Activated CD4-positive, alpha-beta T cell treated with anti-CD3 and anti-CD28 coated beads for 24 hours (primary cell): ENCODE measurements around the gene APOL3.
"Not testable (repeated sequence)": the region's sequence is repeated elsewhere in the genome, so short reads cannot be mapped to it uniquely, and the experiment has no call there.

Experiments used
- DNase-seq, 2 donors: peaks; one replicate each; pipeline ENCODE4 v3.0.0-alpha.2; 2020; ENCODE audit warnings: low read depth in 2 of 2

The APOL3 gene

GRCh38 chr22:36193171-36193570 is 32.6 kb upstream of the APOL3 start:
- no peak for DNase-seq

- no peak for DNase-seq
Measured at GRCh38 chr22:36192542-36192941, 32.0 kb upstream of the APOL3 start.

- DNase-seq = no peak
Measured at GRCh38 chr22:36191106-36191836, 30.7 kb upstream of the APOL3 start.

GRCh38 chr22:36187862-36188261 is 27.3 kb upstream of the APOL3 start:
- DNase-seq = not testable (repeated sequence)

GRCh38 chr22:36185828-36186624 is 25.5 kb upstream of the APOL3 start:
- DNase-seq = no peak

- DNase-seq = no peak
Measured at GRCh38 chr22:36184433-36185025, 24.0 kb upstream of the APOL3 start.

GRCh38 chr22:36183446-36183845 is 22.9 kb upstream of the APOL3 start:
- no peak for DNase-seq

- no peak for DNase-seq
Measured at GRCh38 chr22:36182857-36183256, 22.3 kb upstream of the APOL3 start.

GRCh38 chr22:36182056-36182455 is 21.5 kb upstream of the APOL3 start:
- no peak for DNase-seq

- no peak for DNase-seq
Measured at GRCh38 chr22:36180928-36181327, 20.4 kb upstream of the APOL3 start.

- DNase-seq = peak; percentile 85 to 86
Measured at GRCh38 chr22:36180038-36180880, 19.7 kb upstream of the APOL3 start.

- DNase-seq = no peak
Measured at GRCh38 chr22:36177160-36177559, 16.6 kb upstream of the APOL3 start.

GRCh38 chr22:36175892-36176291 is 15.3 kb upstream of the APOL3 start:
- no peak for DNase-seq

- no peak for DNase-seq
Measured at GRCh38 chr22:36171941-36172340, 11.4 kb upstream of the APOL3 start.

- no peak for DNase-seq
Measured at GRCh38 chr22:36166518-36167220, 6.1 kb upstream of the APOL3 start.

GRCh38 chr22:36166086-36166485 is 5.5 kb upstream of the APOL3 start:
- DNase-seq = no peak

- DNase-seq = no peak
Measured at GRCh38 chr22:36165141-36165540, 4.6 kb upstream of the APOL3 start.

- DNase-seq = no peak
Measured at GRCh38 chr22:36164621-36165020, 4.1 kb upstream of the APOL3 start.

- no peak for DNase-seq
Measured at GRCh38 chr22:36163497-36163896, 2.9 kb upstream of the APOL3 start.

- no peak for DNase-seq
Measured at GRCh38 chr22:36162127-36163034, 1.8 kb upstream of the APOL3 start.
